H9 (cell line): ENCODE results near the gene ZRSR2. TPM values are rescaled to one million over a fixed set of nuclear protein-coding genes. Genes with fewer than 3 reads are reported as not detected.

Experiments
- DNase-seq: peaks from one replicate; pipeline ENCODE4 v3.0.0-alpha.2; 2017
- H2AFZ ChIP-seq: one replicate; pipeline ENCODE4 v1.6.1; 2013; ENCODE audit warnings: mild to moderate bottlenecking, low read length, control low read depth, moderate library complexity
- H2AK5ac ChIP-seq: 2 replicates; pipeline ENCODE4 v1.6.1; 2013; ENCODE audit warnings: low read length, control low read depth, mixed read lengths; ENCODE audit not compliant: insufficient read length
- H2BK120ac ChIP-seq: one replicate; pipeline ENCODE4 v1.6.1; 2013; ENCODE audit warnings: low read depth, mild to moderate bottlenecking, low read length, control low read depth, inconsistent platforms; ENCODE audit not compliant: poor library complexity, severe bottlenecking
- H2BK12ac ChIP-seq: 2 replicates; pipeline ENCODE4 v1.6.1; 2013; ENCODE audit warnings: low read length, control low read depth, mixed read lengths, low read depth; ENCODE audit not compliant: insufficient read length
- H2BK15ac ChIP-seq: 2 replicates; pipeline ENCODE4 v1.6.1; 2013; ENCODE audit warnings: low read depth, low read length, control low read depth
- H2BK20ac ChIP-seq: one replicate; pipeline ENCODE4 v1.6.1; 2013; ENCODE audit warnings: low read depth, mild to moderate bottlenecking, low read length, control low read depth, inconsistent platforms; ENCODE audit not compliant: poor library complexity, severe bottlenecking
- H2BK5ac ChIP-seq: 2 replicates; pipeline ENCODE4 v1.6.1; 2013; ENCODE audit warnings: low read length, control low read depth, mixed read lengths; ENCODE audit not compliant: insufficient read length
- H3K14ac ChIP-seq: 2 replicates; pipeline ENCODE4 v1.6.1; 2013; ENCODE audit warnings: low read length, control low read depth; ENCODE audit not compliant: insufficient read depth
- H3K18ac ChIP-seq: 2 replicates; pipeline ENCODE4 v1.6.1; 2013; ENCODE audit warnings: low read depth, mild to moderate bottlenecking, mixed read lengths, low read length, control low read depth; ENCODE audit not compliant: insufficient read length
- H3K23ac ChIP-seq: 2 replicates; pipeline ENCODE4 v1.6.1; 2013; ENCODE audit warnings: low read length, control low read depth, mixed read lengths, low read depth; ENCODE audit not compliant: insufficient read length
- H3K23me2 ChIP-seq: 2 replicates; pipeline ENCODE4 v1.6.1; 2013; ENCODE audit warnings: low read depth, mild to moderate bottlenecking, mixed read lengths, low read length, control low read depth; ENCODE audit not compliant: insufficient read length, poor library complexity, severe bottlenecking
- H3K27ac ChIP-seq: 2 replicates; pipeline ENCODE4 v1.5.1; 2013; ENCODE audit warnings: low read length, control low read depth, mixed read lengths, low read depth; ENCODE audit not compliant: insufficient read length
- H3K27me3 ChIP-seq: 2 replicates; pipeline ENCODE4 v1.6.1; 2013; ENCODE audit warnings: low read length, control low read depth, inconsistent platforms; ENCODE audit not compliant: insufficient read depth
- H3K4ac ChIP-seq: 2 replicates; pipeline ENCODE4 v1.6.1; 2013; ENCODE audit warnings: low read depth, mild to moderate bottlenecking, control low read depth, inconsistent platforms, low read length, moderate library complexity
- H3K4me1 ChIP-seq: 2 replicates; pipeline ENCODE4 v1.6.1; 2013; ENCODE audit warnings: low read length, control low read depth, inconsistent platforms; ENCODE audit not compliant: insufficient read depth
- H3K4me2 ChIP-seq: 2 replicates; pipeline ENCODE4 v1.6.1; 2013; ENCODE audit warnings: low read length, control low read depth, mixed read lengths; ENCODE audit not compliant: insufficient read length, insufficient read depth
- H3K56ac ChIP-seq: 2 replicates; pipeline ENCODE4 v1.6.1; 2013; ENCODE audit warnings: low read depth, mild to moderate bottlenecking, mixed read lengths, low read length, control low read depth; ENCODE audit not compliant: insufficient read length
- H3K79me1 ChIP-seq: 2 replicates; pipeline ENCODE4 v1.6.1; 2013; ENCODE audit warnings: low read depth, mild to moderate bottlenecking, moderate library complexity, low read length, control low read depth, inconsistent platforms; ENCODE audit not compliant: insufficient read depth, poor library complexity, severe bottlenecking
- H3K79me2 ChIP-seq: 2 replicates; pipeline ENCODE4 v1.6.1; 2013; ENCODE audit warnings: low read length, control low read depth, inconsistent platforms; ENCODE audit not compliant: insufficient read depth
- H3K9ac ChIP-seq: 2 replicates; pipeline ENCODE4 v1.6.1; 2013; ENCODE audit warnings: low read length, control low read depth, mixed read lengths; ENCODE audit not compliant: insufficient read length; ENCODE audit errors: extremely low read depth
- H3K9me3 ChIP-seq: one replicate; pipeline ENCODE4 v1.6.1; 2013; ENCODE audit warnings: low read depth, low read length, inconsistent platforms; ENCODE audit not compliant: control insufficient read depth
- H3T11ph ChIP-seq: one replicate; pipeline ENCODE4 v1.6.1; 2013; ENCODE audit warnings: mild to moderate bottlenecking, low read length, control low read depth, inconsistent platforms
- H4K20me1 ChIP-seq: one replicate; pipeline ENCODE4 v1.6.1; 2013; ENCODE audit not compliant: control insufficient read depth, insufficient read length, insufficient read depth
- H4K5ac ChIP-seq: 2 replicates; pipeline ENCODE4 v1.6.1; 2013; ENCODE audit warnings: low read depth, mild to moderate bottlenecking, mixed read lengths, low read length, control low read depth; ENCODE audit not compliant: insufficient read length
- H4K8ac ChIP-seq: replicated peaks from 2 replicates; pipeline ENCODE4 v1.6.1; 2013; ENCODE audit warnings: low read length, control low read depth, mixed read lengths, low read depth; ENCODE audit not compliant: insufficient read length
- H4K91ac ChIP-seq: 2 replicates; pipeline ENCODE4 v1.6.1; 2013; ENCODE audit warnings: low read depth, mild to moderate bottlenecking, moderate library complexity, mixed read lengths, low read length, control low read depth; ENCODE audit not compliant: insufficient read length
- H3K27ac Mint-ChIP-seq, 3 experiments: 2 replicates in 2 of 3; 3 replicates in 1 of 3; pipeline ENCODE4 v1.8.0; 2020 to 2021; ENCODE audit warnings: mixed read lengths in 3 of 3, mild to moderate bottlenecking in 1 of 3, moderate library complexity in 1 of 3
- H3K27me3 Mint-ChIP-seq: 2 replicates; pipeline ENCODE4 v1.8.0; 2021; ENCODE audit warnings: low read depth, mild to moderate bottlenecking, moderate library complexity, mixed read lengths
- H3K36me3 Mint-ChIP-seq, 3 experiments: 2 replicates in 2 of 3; 3 replicates in 1 of 3; pipeline ENCODE4 v1.8.0; 2020 to 2021; ENCODE audit warnings: low read depth in 3 of 3, mixed read lengths in 3 of 3; ENCODE audit not compliant: insufficient read depth in 1 of 3
- H3K4me1 Mint-ChIP-seq, 2 experiments: 2 replicates each; pipeline ENCODE4 v1.8.0; 2020; ENCODE audit warnings: mixed read lengths in 2 of 2
- H3K4me3 Mint-ChIP-seq, 2 experiments: 2 replicates in 1 of 2; 3 replicates in 1 of 2; pipeline ENCODE4 v1.8.0; 2020 to 2021; ENCODE audit warnings: mild to moderate bottlenecking in 2 of 2, mixed read lengths in 2 of 2, moderate library complexity in 1 of 2
- H3K9me3 Mint-ChIP-seq, 2 experiments: 2 replicates in 1 of 2; 3 replicates in 1 of 2; pipeline ENCODE4 v1.8.0; 2020; ENCODE audit warnings: mild to moderate bottlenecking in 2 of 2, mixed read lengths in 2 of 2, moderate library complexity in 1 of 2
- total RNA-seq: library from RNA; stranded (reverse); gene quantifications from 2 replicates; pipeline ENCODE4 v1.2.1, GENCODE V29; 2021
- TF ChIP-seq, protein P1 (sequence below): fragments of 200-600 bp; sonication (generic); conservative IDR thresholded peaks from 3 replicates; pipeline ENCODE4 v1.8.0; 2021; ENCODE audit warnings: antibody characterized with exemption, mild to moderate bottlenecking

ZRSR2 gene
- total RNA-seq, 1 experiment from 2014 or later, result 21.1 TPM

DNA sequence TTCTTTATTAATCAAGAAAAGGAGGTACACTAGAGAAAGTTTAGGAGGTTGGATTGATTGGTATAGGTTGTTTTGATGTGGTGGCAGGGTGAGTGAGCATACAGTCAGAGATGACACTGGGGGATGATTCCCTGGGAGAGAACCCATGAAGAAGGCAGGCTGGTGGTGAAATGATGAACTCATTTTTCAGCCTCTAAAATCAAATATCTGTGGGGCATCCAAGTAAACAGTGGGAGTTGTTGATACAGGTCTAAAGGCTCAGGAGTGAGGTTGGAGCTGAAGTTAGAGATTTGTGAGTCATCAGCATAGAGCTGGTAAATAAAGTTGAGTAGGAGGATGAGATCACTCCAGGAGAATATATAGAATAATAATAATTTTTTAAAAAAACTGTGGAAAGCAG lies 74.3 kb downstream of the ZRSR2 start:
- Histone ChIP-seq H2BK15ac (no peak overlapping the region), H3K4me1 (no peaks in the 10 kb centered on the region), H4K5ac (no peak overlapping the region), H3K79me1 (no peaks in the 10 kb centered on the region), H3K56ac (no peak overlapping the region), H3T11ph (no peak overlapping the region), H2AFZ (no peak overlapping the region), H3K18ac (no peak overlapping the region), H2BK12ac (no peak overlapping the region), H3K23me2 (no peaks in the 10 kb centered on the region), H3K9ac (no peak overlapping the region), H3K4me2 (no peak overlapping the region), H3K4ac (no peak overlapping the region), H3K14ac (no peak overlapping the region), H4K91ac (no peak overlapping the region), H2BK120ac (no peak overlapping the region), H2BK20ac (no peak overlapping the region), H3K23ac (no peak overlapping the region), H4K20me1 (no peaks in the 10 kb centered on the region), H3K9me3 (no peaks in the 10 kb centered on the region), H2BK5ac (no peak overlapping the region), H2AK5ac (no peak overlapping the region), H4K8ac (no peak overlapping the region), H3K27ac (no peak overlapping the region), H3K27me3 (no peaks in the 10 kb centered on the region), H3K79me2 (no peaks in the 10 kb centered on the region)
- H3K4me1 Mint-ChIP-seq, result peaks cover 11% of the 10 kb centered on the region in 2 experiments
- H3K27ac Mint-ChIP-seq, result no peak overlapping the region
- H3K27me3 Mint-ChIP-seq, result no peaks in the 10 kb centered on the region
- H3K36me3 Mint-ChIP-seq, result peaks cover 0 to 4% (median 2%) of the 10 kb centered on the region in 3 experiments; a peak in 4 of 7 replicates
- H3K4me3 Mint-ChIP-seq, result no peak overlapping the region
- DNase-seq, result no peak
- peaks cover 3% of the 10 kb centered on the region in 2 experiments; a peak in 3 of 5 replicates for H3K9me3 Mint-ChIP-seq
- TF ChIP-seq, protein P1, sequence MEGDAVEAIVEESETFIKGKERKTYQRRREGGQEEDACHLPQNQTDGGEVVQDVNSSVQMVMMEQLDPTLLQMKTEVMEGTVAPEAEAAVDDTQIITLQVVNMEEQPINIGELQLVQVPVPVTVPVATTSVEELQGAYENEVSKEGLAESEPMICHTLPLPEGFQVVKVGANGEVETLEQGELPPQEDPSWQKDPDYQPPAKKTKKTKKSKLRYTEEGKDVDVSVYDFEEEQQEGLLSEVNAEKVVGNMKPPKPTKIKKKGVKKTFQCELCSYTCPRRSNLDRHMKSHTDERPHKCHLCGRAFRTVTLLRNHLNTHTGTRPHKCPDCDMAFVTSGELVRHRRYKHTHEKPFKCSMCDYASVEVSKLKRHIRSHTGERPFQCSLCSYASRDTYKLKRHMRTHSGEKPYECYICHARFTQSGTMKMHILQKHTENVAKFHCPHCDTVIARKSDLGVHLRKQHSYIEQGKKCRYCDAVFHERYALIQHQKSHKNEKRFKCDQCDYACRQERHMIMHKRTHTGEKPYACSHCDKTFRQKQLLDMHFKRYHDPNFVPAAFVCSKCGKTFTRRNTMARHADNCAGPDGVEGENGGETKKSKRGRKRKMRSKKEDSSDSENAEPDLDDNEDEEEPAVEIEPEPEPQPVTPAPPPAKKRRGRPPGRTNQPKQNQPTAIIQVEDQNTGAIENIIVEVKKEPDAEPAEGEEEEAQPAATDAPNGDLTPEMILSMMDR, result no peak
